GM18508 (cell line): ENCODE results near the gene OR5H1.

ENCODE experiments used
- ATAC-seq: cut with Tn5 transposase; IDR thresholded peaks from one replicate; pipeline ENCODE4 v1.9.1; 2021; ENCODE audit warnings: moderate number of reproducible peaks; ENCODE audit not compliant: insufficient read depth, unreplicated experiment

The OR5H1 gene

DNA sequence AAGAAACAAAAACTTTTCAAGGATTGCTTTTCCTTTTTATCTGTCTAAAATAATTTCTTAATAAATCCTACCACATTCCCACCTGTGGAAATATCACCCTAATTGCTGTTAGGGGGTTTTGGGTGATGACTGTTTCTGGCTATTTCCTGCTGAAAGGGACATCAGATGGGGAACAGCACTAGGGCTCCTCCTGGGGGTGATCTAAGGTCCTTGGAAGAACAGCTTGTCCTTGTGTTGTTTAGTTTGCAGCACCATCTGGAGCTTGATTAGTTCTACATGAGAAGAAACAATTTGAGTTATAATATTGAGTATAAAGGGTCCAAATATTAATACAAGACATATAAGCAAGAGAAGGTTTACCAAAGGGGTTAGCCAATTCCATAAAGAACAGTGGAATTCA is 54.7 kb downstream of the OR5H1 start:
- ATAC-seq, result no peak
